Activated CD8-positive, alpha-beta memory T cell treated with anti-CD3 and anti-CD28 coated beads, Interleukin-2, amount 50 U/mL, for 24 hours (primary cell): ENCODE measurements around the gene DHRS7B.
A peak's percentile ranks its signal among the peaks of the same experiment; 100 is the strongest.
"Not testable (repeated sequence)": the region's sequence is repeated elsewhere in the genome, so short reads cannot be mapped to it uniquely, and the experiment has no call there.

Experiments used
- DNase-seq: peaks from one replicate; pipeline ENCODE4 v3.0.0-alpha.2; 2020; ENCODE audit errors: extremely low read depth

The DHRS7B gene

GRCh38 chr17:21126645-21127508 lies at the start of gene DHRS7B:
Gene DHRS7B, plus strand, starts transcription at chr17:21126964. Its CDS starts 8 bp downstream, at chr17:21126972.
- peak; percentile 94 for DNase-seq

GRCh38 chr17:21077281-21077680 lies 49.5 kb upstream of the DHRS7B start:
- DNase-seq, result no peak

- no peak for DNase-seq
These were observed 48.6 kb upstream of the DHRS7B start for GRCh38 chr17:21078016-21078780.

GRCh38 chr17:21079196-21079595 lies 47.6 kb upstream of the DHRS7B start:
- DNase-seq, result no peak

GRCh38 chr17:21082001-21082436 lies 44.7 kb upstream of the DHRS7B start:
- DNase-seq, result no peak

- not testable (repeated sequence) for DNase-seq
These were observed 41.5 kb upstream of the DHRS7B start for GRCh38 chr17:21085280-21085679.

- DNase-seq, result no peak
These were observed 41.1 kb upstream of the DHRS7B start for GRCh38 chr17:21085707-21086106.

- no peak for DNase-seq
These were observed 37.6 kb upstream of the DHRS7B start for GRCh38 chr17:21089145-21089544.

- DNase-seq, result no peak
These were observed 36.5 kb upstream of the DHRS7B start for GRCh38 chr17:21089933-21090901.

- DNase-seq, result no peak
These were observed 35.7 kb upstream of the DHRS7B start for GRCh38 chr17:21090902-21091618.

- no peak for DNase-seq
These were observed 32.5 kb upstream of the DHRS7B start for GRCh38 chr17:21094298-21094704.

- no peak for DNase-seq
These were observed 31.0 kb upstream of the DHRS7B start for GRCh38 chr17:21095735-21096134.

- no peak for DNase-seq
These were observed 29.9 kb upstream of the DHRS7B start for GRCh38 chr17:21096874-21097273.

GRCh38 chr17:21098934-21099689 lies 27.7 kb upstream of the DHRS7B start:
- peak; percentile 41 for DNase-seq

GRCh38 chr17:21100636-21101035 lies 26.1 kb upstream of the DHRS7B start:
- DNase-seq, result no peak

GRCh38 chr17:21104608-21105007 lies 22.2 kb upstream of the DHRS7B start:
- no peak for DNase-seq

GRCh38 chr17:21105064-21105894 lies 21.5 kb upstream of the DHRS7B start:
- no peak for DNase-seq

- no peak for DNase-seq
These were observed 20.4 kb upstream of the DHRS7B start for GRCh38 chr17:21106316-21106715.

GRCh38 chr17:21107067-21107650 lies 19.6 kb upstream of the DHRS7B start:
- DNase-seq, result not testable (repeated sequence)
